ENCODE results near the gene MT3. TPM values are rescaled to one million over a fixed set of nuclear protein-coding genes. Genes with fewer than 3 reads are reported as not detected.

Gene MT3
- total and polyA plus RNA-seq, 9 of the 15 experiments (the other 6 are each of a cell fraction or from before 2014, with no cell fraction given), result not detected

DNA sequence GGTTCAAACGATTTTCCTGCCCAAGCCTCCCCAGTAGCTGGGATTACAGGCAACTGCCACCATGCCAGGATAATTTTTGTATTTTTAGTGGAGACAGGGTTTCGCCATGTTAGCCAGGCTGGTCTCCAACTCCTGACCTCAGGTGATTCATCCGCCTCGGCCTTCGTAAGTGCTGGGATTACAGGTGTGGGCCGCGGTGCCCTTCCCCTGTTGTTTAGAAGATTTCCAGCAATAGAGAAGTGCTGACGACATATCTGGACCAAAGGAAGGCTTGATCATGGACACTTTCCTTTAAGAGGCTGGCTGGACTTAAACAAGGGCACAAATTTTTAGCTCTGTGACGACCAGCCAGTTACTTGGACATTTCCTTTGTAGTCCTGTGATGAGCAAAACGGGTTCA is 41.9 kb downstream of the MT3 start:
- Histone ChIP-seq H3K4me1 (replicated peaks in 1 of 2; ENCODE audit: control insufficient read depth in 2 of 2, insufficient read depth in 2 of 2, low read length in 2 of 2) (peaks cover 0 to 15% of the 10 kb centered on the region in 2 experiments; a peak in 2 of 5 replicates), H3K4me3 (no peak overlapping the region), H3K79me2 (ENCODE audit: control insufficient read depth, insufficient read depth, low read length) (no peaks in the 10 kb centered on the region), H2AFZ (ENCODE audit: low read depth, low read length) (no peak overlapping the region), H4K20me1 (replicated peaks; ENCODE audit: control insufficient read depth, insufficient read depth, low read length) (0 out of 2 replicates have a peak, but pooled peaks cover 3% of the 10 kb centered on the region), H3K36me3 (ENCODE audit: control insufficient read depth, insufficient read depth, low read length) (no peaks in the 10 kb centered on the region), H3K27me3 (ENCODE audit: control insufficient read depth in 2 of 2, insufficient read depth in 2 of 2, low read length in 2 of 2) (peaks cover 36 to 70% of the 10 kb centered on the region in 2 experiments; a peak in 4 of 5 replicates), H3K9me1 (ENCODE audit: control insufficient read depth, insufficient read depth, low read length) (no peaks in the 10 kb centered on the region), H3K4me2 (ENCODE audit: insufficient read depth, low read length) (no peak overlapping the region), H3K9ac (ENCODE audit: insufficient read depth in 1 of 2, low read depth in 2 of 2, low read length in 2 of 2) (no peak overlapping the region), H3K27ac (ENCODE audit: extremely low read depth, low read depth, low read length) (no peak overlapping the region), H3K9me3 (replicated peaks; ENCODE audit: control insufficient read depth, insufficient read depth, low read depth, low read length) (no peaks in the 10 kb centered on the region)
- WGBS (ENCODE audit: insufficient coverage, low coverage, missing lambda C conversion rate), result under 1% methylated on average over 10 of the region's 10 CpGs
- no TSS peak for BruUV-seq (replicated peaks)
- TF ChIP-seq C11orf30 (IDR thresholded peaks at IDR 0.05; ENCODE audit: low read depth), result no peak
- DNase-seq (ENCODE audit: extremely low read depth in 1 of 4, low spot score in 3 of 4), result no peak
- FAIRE-seq, result no peak
- in situ Hi-C loops (cut with MboI) (no loop called here), intact Hi-C loops (cut with micrococcal nuclease) (no loop called here)
- POLR2A ChIA-PET, result no interaction called here
- no peak for ATAC-seq
- CTCF ChIA-PET (ENCODE audit: low intra/inter-chr PET ratio), result no interaction called here

DNA sequence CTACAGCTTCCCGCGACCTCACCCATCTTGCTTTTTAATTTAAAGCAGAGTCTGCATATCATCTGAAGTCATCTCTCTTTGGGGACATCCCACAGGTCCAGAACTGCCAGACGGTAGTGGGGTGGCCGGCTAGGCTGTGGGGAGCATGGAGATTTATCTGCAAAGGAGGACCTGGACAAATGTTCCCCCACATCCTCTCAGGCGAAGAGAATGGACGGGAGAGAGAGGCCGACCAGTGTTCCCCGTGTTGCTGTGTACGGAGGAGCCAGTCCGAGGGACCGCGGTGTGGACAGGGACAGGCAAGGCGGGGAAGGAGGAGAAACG is 42.5 kb downstream of the MT3 start:
- ATAC-seq (no peak), FAIRE-seq (no peak), DNase-seq (ENCODE audit: extremely low read depth in 1 of 4, low spot score in 3 of 4) (no peak)
- Histone ChIP-seq H3K27me3 (ENCODE audit: control insufficient read depth in 2 of 2, insufficient read depth in 2 of 2, low read length in 2 of 2) (peaks cover 36 to 70% of the 10 kb centered on the region in 2 experiments; a peak in 4 of 5 replicates), H3K4me2 (ENCODE audit: insufficient read depth, low read length) (no peak overlapping the region), H3K9me1 (ENCODE audit: control insufficient read depth, insufficient read depth, low read length) (no peaks in the 10 kb centered on the region), H3K9me3 (replicated peaks; ENCODE audit: control insufficient read depth, insufficient read depth, low read depth, low read length) (no peaks in the 10 kb centered on the region), H3K9ac (ENCODE audit: insufficient read depth in 1 of 2, low read depth in 2 of 2, low read length in 2 of 2) (no peak overlapping the region), H3K27ac (ENCODE audit: extremely low read depth, low read depth, low read length) (no peak overlapping the region), H3K79me2 (ENCODE audit: control insufficient read depth, insufficient read depth, low read length) (no peaks in the 10 kb centered on the region), H2AFZ (ENCODE audit: low read depth, low read length) (no peak overlapping the region), H3K36me3 (ENCODE audit: control insufficient read depth, insufficient read depth, low read length) (no peaks in the 10 kb centered on the region), H3K4me1 (replicated peaks in 1 of 2; ENCODE audit: control insufficient read depth in 2 of 2, insufficient read depth in 2 of 2, low read length in 2 of 2) (peaks cover 0 to 15% of the 10 kb centered on the region in 2 experiments; a peak in 2 of 5 replicates), H3K4me3 (no peak overlapping the region), H4K20me1 (replicated peaks; ENCODE audit: control insufficient read depth, insufficient read depth, low read length) (0 out of 2 replicates have a peak, but pooled peaks cover 3% of the 10 kb centered on the region)
- POLR2A ChIA-PET, result no interaction called here
- 7% methylated on average over 7 of the region's 14 CpGs for WGBS (ENCODE audit: insufficient coverage, low coverage, missing lambda C conversion rate)
- in situ Hi-C loops (cut with MboI) (no loop called here), intact Hi-C loops (cut with micrococcal nuclease) (no loop called here)
- no TSS peak for BruUV-seq (replicated peaks)
- no peak for TF ChIP-seq FIP1L1 (IDR thresholded peaks at IDR 0.05; ENCODE audit: low read depth, low read length, poor library complexity, severe bottlenecking)
- no peak for TF ChIP-seq TEAD2 (tag; IDR thresholded peaks at IDR 0.05)
- no peak for TF ChIP-seq POLR2H (tag; IDR thresholded peaks at IDR 0.05; ENCODE audit: low read depth)
- no peak for TF ChIP-seq RBM17 (IDR thresholded peaks at IDR 0.05; ENCODE audit: borderline replicate concordance, low read depth, low read length)
- TF ChIP-seq NCOA1 (IDR thresholded peaks at IDR 0.05; ENCODE audit: low read depth), result no peak
- no peak for TF ChIP-seq POLR2B (IDR thresholded peaks at IDR 0.05; ENCODE audit: low read depth, partially characterized antibody)
- TF ChIP-seq SMC3 (conservative IDR thresholded peaks at IDR 0.05; ENCODE audit: insufficient read depth, low read depth, low read length), result no peak
- TF ChIP-seq ILF3 (IDR thresholded peaks at IDR 0.05; ENCODE audit: borderline replicate concordance), result no peak
- no peak for TF ChIP-seq ZNF3 (CRISPR knock-in tag; IDR thresholded peaks at IDR 0.05)
- TF ChIP-seq XRCC5 (IDR thresholded peaks at IDR 0.05; ENCODE audit: low read depth, low read length), result no peak
- TF ChIP-seq ZNF165 (CRISPR knock-in tag; IDR thresholded peaks at IDR 0.05; ENCODE audit: borderline replicate concordance), result no peak
- CTCF ChIA-PET (ENCODE audit: low intra/inter-chr PET ratio), result no interaction called here
